Endothelial cell of hepatic sinusoid (primary cell): ENCODE data around the gene ADCY6.
"Not testable (repeated sequence)": the region's sequence is repeated elsewhere in the genome, so short reads cannot be mapped to it uniquely, and the experiment has no call there.

Source experiments
- in situ Hi-C: cut with HindIII; loops from 2 replicates; pipeline ENCODE4 v1.10.0; 2017; ENCODE audit warnings: low sequenced_read_pairs

Gene ADCY6

DNA sequence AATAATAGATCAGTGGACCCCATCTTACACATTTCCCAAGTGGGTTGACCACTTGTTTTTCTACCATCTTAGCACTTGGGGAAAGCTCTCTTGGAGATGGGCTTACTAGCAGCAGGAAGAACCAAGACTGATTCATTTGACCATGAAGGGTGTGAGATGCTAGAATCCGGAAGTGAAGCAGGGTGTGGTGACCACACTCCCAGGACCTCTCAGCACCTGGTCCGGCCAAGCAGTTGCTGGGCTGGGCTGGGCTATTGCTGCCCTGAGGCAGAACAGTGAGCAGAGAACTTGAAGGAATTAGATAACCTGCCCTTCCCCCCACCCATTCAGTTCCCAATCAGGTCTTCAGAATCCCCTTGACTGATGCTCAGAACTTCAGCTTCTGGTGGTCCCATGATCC lies 24.4 kb downstream of the ADCY6 start:
- in situ Hi-C loops = no loop called here

DNA sequence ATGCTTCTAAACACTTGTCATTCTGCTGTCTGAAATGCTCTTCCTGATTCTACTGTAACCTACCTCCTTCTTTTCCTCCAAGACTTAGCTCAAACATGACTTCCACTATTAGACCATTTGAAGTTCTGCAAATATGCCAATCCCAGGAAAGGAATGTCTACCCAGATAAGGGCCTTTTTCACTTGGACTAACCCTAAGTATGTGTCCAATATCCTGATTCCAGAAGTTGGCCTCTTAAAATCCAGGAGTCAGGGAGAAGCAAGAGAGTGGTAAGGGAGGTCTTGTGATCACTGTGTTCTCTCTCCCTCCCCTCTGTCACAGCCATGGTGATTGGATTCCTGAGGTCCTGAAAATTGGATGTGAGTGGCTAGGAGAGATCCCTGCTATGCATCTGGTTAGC lies 30.2 kb downstream of the ADCY6 start:
- in situ Hi-C loops = no loop called here

DNA sequence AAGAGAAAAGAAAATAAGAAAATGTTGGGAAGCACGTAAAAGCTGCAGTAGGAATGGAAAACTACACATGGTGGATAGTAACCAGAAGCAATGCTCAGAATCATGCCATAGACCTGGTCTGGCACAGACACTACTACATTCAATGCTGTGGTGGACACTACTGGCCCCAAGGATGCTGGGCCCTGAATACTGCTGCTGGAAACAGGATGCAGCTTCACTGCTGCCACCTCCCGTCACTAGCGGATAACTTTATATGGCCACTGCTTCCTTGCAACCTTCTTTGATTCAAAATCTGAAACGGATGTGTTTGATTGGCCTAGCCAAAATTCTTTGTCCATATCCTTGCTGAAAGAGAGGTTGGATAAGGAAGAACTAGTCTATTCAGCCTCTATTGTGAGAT lies 30.7 kb downstream of the ADCY6 start:
- in situ Hi-C loops = no loop called here

DNA sequence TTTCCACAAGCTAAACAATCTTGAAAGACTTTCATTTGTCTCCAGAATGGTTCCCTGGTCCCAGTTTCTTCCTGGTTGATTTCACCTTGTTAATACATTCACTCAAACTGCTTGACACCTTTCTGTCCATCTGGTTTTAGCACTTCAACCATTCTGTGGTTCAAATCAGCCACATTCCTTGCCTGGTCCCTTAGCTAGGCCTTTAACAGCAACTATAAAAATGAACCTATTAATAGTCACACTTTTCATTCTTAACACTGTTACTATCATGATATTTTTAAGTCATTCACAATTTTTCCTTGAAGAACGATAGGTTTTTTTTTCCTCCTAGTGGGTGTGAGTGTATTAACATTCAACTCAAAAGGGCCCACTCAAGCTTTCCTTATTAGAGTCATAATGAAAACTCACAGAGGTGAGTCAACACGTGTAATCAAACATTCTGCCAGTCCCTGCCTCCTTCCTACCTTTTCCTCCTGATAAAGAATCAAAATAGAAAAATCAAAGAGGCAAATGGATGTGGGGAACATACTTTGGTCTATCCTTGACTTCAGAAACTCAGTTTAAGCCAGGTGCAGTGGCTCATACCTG lies 38.0 kb downstream of the ADCY6 start:
- in situ Hi-C loops = loop anchor here (5.0 kb wide), 1 partner anchor 41 kb away; no protein-coding TSS in a partner anchor

DNA sequence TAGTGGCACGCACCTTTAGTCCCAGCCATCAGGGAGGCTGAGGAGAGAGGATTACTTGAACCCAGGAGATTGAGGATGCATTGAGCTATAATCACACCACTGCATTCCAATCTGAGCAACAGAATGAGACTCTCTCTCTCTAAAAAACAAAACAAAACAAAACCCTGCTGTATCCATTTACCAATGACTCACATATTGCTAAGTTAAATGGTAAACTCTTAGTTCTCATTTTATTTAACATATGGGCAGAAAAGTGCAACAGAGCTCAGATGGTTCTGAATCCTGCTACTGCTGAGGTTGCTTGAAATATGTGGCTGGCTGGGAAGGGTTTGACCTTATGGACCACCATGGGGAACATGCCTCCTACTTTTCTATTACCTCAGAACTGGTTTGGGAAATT lies 38.7 kb downstream of the ADCY6 start:
- in situ Hi-C loops = loop anchor here (5.0 kb wide), 1 partner anchor 42 kb away; no protein-coding TSS in a partner anchor

DNA sequence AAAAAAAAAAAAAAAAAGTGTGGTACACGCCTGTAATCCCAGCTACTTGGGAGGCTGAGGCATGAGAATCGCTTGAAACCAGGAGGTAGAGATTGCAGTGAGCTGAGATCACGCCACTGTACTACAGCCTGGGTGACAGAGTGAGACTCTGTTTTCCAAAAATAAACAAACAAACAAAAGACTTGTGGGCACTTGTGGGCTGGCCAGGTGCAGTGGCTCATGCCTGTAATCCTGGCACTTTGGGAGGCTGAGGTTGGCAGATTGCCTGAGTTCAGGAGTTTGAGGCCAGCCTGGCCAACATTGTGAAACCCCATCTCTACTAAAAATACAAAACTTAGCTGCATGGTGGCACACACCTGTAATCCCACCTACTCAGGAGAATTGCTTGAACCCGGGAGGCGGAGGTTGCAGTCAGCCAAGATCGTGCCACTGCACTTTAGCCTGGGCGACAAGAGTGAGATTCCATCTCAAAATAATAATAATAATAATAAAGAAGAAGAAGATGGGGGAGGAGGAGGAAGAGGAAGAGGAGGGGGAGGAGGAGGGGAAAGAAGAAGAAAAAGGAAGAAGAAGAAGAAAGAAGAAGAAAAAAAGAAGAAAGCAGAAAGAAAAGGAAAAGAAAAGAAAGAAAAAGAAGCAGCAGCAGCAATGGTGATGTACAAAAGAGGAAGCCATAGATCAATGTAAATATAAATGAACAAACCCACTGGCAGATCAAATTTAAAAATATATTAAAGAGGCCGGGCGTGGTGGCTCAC lies 44.5 kb downstream of the ADCY6 start:
- in situ Hi-C loops = no loop called here

DNA sequence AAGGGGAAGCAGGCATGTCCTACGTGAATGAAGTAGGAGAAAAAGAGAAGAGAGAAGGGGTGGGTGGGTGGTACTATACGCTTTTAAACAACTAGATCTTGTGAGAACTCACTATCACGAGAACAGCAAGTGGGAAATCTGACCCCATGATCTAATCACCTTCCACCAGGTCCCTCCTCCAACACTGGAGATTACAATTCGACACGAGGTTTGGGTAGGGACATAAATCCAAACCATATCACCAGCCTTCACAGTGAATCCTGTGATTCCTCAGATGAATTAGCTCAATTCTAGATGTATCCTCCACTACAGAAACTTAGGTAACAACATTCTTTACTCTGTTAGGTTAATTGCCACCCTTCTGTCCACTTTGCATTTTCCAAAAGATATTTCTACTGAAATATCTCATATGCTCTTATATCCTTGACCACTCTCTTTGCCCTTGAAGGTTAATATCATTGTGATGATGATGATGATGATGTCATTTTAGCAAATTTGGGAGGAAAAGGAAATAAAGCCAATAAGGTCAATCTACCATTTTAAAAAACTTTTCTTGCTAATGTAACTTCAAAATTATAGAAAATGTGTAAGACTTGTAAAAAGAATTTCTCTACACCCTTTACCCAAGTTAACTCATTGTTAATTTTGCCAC lies 49.1 kb downstream of the ADCY6 start:
- in situ Hi-C loops = no loop called here

DNA sequence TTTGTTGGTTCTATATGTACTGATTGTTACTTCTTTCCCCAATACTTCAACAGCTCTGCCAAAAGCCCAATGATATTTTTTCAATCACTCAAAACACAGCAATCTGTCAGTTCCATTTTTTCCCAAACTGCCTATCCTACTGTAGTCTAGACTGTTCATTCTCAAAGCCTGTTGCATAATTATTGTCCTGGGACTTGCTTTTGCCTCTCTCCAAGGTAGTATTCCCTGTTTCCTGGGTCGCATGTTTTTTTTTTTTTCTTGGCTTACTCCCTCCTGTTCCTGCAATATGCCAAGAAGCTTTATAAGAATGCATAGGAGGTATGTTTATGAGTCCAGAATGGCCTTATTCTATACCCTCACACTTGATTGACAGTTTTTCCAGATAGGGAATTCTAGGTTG lies 52.4 kb downstream of the ADCY6 start:
- in situ Hi-C loops = no loop called here

DNA sequence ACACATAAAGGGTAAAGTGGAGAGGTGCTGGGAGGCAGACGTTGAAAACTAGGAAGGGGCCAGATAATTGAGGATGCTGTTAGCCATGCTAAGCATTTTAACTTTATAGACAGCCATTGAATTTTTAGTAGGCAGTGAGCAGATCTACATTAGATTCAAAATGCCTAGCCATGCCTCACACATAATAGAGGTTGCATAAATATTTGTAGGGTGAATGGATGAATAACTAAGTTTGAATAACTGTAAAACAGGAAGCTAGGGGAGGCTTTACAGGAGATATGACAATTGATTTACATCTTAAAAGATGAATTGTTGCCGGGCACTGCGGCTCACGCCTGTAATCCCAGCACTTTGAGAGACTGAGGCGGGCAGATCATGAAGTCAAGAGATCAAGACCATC lies 60.1 kb downstream of the ADCY6 start:
- in situ Hi-C loops = loop anchor here (5.0 kb wide), 1 partner anchor 63 kb away; no protein-coding TSS in a partner anchor

DNA sequence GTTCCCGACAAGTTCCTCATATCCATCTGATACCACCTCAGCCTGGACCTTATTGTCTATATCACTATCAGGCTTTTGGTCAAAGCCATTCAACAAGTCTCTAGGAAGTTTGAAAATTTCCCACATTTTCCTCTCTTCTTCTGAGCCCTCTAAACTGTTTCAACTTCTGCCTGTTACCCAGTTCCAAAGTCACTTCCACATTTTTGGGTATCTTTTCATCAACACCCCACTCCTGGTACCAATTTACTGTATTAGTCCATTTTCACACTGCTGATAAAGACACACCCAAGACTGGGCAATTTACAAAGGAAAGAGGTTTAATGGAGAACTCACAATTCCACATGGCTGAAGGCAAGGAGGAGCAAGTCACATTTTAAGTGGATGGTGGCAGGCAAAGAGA lies 68.2 kb downstream of the ADCY6 start:
- in situ Hi-C loops = not testable (repeated sequence)

DNA sequence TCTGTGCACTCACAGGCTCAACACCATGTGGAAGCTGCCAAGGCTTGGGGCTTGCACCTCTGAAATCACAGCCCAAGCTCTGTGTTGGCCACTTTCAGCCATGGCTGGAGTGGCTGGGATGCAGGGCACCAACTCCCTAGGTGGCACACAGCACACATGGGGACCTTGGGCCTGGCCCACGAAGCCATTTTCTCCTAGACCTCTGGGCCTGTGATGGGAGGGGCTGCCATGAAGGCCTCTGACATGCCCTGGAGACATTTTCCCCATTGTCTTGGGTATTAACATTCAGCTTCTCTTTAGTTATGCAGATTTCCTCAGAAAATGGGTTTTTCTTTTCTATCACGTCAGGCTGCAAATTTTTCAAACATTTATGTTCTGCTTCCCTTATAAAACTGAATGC lies 68.7 kb downstream of the ADCY6 start:
- in situ Hi-C loops = not testable (repeated sequence)

DNA sequence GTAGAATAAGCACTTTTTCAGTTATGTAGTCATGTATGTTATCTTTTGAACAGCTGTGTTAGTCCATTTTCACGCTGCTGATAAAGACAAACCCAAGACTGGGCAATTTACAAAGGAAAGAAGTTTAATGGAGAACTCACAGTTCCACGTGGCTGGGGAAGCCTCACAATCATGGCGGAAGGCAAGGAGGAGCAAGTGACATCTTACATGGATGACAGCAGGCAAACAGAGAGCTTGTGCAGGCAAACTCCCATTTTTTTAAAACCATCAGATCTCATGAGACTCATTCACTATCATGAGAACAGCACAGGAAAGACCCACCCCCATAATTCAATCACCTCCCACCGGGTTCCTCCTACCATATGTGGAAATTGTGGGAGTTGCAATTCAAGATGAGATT lies 69.9 kb downstream of the ADCY6 start:
- in situ Hi-C loops = not testable (repeated sequence)

DNA sequence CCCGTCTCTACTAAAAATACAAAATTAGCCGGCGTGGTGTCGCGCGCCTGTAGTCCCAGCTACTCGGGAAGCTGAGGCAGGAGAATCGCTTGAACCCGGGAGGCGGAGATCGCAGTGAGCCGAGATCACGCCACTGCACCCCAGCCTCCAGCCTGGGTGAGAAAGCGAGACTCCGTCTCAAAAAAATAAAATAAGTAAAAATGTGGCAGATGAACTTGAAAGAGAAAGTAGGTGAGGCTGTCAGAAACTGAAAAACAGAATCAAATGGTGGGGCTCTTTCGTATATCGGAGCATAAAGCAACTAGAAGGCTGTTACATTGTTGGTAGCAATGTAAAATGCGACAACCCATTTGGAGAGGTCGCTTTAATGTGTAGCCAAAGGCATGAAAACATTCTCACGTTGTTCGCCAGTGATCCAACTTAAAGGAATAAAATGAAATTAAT lies 71.6 kb downstream of the ADCY6 start:
- in situ Hi-C loops = no loop called here

DNA sequence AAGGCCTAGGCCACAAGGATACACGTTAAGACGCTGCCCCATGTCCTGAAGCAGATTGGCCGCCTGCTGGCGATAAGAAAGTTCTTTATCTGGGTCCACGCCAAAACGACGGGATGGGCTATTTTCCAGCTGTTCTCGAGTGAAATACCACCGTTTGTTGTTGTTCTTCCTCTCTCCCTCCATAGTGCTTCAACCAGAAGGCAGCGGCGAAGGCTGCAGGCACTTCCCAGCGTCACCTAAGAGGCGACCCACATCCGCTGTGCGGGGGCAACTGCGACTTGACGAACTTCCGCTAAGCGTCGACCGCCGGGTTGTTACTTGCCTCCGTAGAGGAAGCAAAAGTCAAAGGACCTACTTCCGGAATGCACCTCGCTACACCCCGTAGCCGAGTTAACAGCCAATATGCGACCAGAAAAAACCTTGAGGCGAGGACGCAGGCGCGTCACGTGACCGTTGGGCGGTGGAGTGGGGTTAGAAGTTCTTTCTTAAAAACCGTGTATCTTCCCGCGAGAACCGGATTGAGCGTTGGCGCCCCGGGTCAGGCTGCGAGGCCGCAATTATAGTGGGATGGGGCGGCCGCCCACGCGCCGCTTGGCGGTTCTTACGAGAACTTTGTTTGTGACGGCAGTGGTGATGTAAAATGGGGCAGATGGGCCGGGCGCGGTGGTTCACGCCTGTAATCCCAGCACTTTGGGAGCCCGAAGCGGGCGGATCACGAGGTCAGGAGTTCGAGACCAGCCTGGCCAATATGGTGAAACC lies 72.2 kb downstream of the ADCY6 start, which contains the start of gene CCNT1:
Gene CCNT1, minus strand, starts transcription at position 215 of the 759 bp plus-strand sequence. Its CDS starts 32 bp downstream, at position 183.
- in situ Hi-C loops = no loop called here
